ENCODE results near the gene OS9. TPM values are rescaled to one million over a fixed set of nuclear protein-coding genes. Genes with fewer than 3 reads are reported as not detected.

The OS9 gene
- total and polyA plus RNA-seq, 9 of the 15 experiments (the other 6 are each of a cell fraction or from before 2014, with no cell fraction given), result 4.6 to 105 (median 89.5) TPM

GRCh38 chr12:57693659-57694458 lies at the start of gene OS9 (continued):
- TF ChIP-seq HMGXB4 (CRISPR knock-in tag; IDR thresholded peaks at IDR 0.05) (0 out of 2 replicates have a peak, but pooled peaks have one; percentile 25), PML (IDR thresholded peaks at IDR 0.05; ENCODE audit: low read length) (peak; percentile 32; the same call in 1 of the 2 replicates), FOS (IDR thresholded peaks at IDR 0.05; ENCODE audit: extremely low read depth, insufficient read length) (peak; percentile 93), ZNF212 (CRISPR knock-in tag; IDR thresholded peaks at IDR 0.05) (no peak), MCM2 (IDR thresholded peaks at IDR 0.05; ENCODE audit: low read depth) (no peak), ZNF717 (CRISPR knock-in tag; IDR thresholded peaks at IDR 0.05) (no peak), CBFB (CRISPR knock-in tag; IDR thresholded peaks at IDR 0.05) (no peak), ZZZ3 (IDR thresholded peaks at IDR 0.05) (no peak), SREBF1 (IDR thresholded peaks at IDR 0.05; ENCODE audit: borderline replicate concordance, low read depth, low read length) (no peak), ZNF830 (CRISPR knock-in tag; IDR thresholded peaks at IDR 0.05) (no peak), POLR3A (IDR thresholded peaks at IDR 0.05; ENCODE audit: borderline replicate concordance, extremely low read depth, insufficient read depth, insufficient read length) (no peak), SNIP1 (IDR thresholded peaks at IDR 0.05; ENCODE audit: low read depth) (no peak), ZNF232 (CRISPR knock-in tag; IDR thresholded peaks at IDR 0.05) (no peak), ZNF354B (CRISPR knock-in tag; IDR thresholded peaks at IDR 0.05) (no peak), SMAD4 (CRISPR knock-in tag; conservative IDR thresholded peaks at IDR 0.05) (no peak), MEF2D (tag; conservative IDR thresholded peaks at IDR 0.05; ENCODE audit: low read depth) (0 out of 2 replicates have a peak, but pooled peaks have one; percentile 19), ATF7 (IDR thresholded peaks at IDR 0.05) (peak; percentile 76; the same call in 1 of the 2 replicates), POLR2AphosphoS2 (IDR thresholded peaks at IDR 0.05; ENCODE audit: low read length) (no peak), BRCA1 (IDR thresholded peaks at IDR 0.05) (no peak), BRCA1 (CRISPR knock-in tag; IDR thresholded peaks at IDR 0.05) (no peak), ZNF184 (CRISPR knock-in tag; IDR thresholded peaks at IDR 0.05) (no peak), DACH1 (IDR thresholded peaks at IDR 0.05; ENCODE audit: partially characterized antibody) (peak; percentile 32), ZNF408 (CRISPR knock-in tag; IDR thresholded peaks at IDR 0.05; ENCODE audit: low read depth) (no peak), CBX3 (IDR thresholded peaks at IDR 0.05; ENCODE audit: borderline replicate concordance in 1 of 2, low read length in 2 of 2) (0 out of 3 replicates have a peak, but pooled peaks of 1 of the 2 experiments have one; percentile 47)
- TF ChIP-seq, protein P1, sequence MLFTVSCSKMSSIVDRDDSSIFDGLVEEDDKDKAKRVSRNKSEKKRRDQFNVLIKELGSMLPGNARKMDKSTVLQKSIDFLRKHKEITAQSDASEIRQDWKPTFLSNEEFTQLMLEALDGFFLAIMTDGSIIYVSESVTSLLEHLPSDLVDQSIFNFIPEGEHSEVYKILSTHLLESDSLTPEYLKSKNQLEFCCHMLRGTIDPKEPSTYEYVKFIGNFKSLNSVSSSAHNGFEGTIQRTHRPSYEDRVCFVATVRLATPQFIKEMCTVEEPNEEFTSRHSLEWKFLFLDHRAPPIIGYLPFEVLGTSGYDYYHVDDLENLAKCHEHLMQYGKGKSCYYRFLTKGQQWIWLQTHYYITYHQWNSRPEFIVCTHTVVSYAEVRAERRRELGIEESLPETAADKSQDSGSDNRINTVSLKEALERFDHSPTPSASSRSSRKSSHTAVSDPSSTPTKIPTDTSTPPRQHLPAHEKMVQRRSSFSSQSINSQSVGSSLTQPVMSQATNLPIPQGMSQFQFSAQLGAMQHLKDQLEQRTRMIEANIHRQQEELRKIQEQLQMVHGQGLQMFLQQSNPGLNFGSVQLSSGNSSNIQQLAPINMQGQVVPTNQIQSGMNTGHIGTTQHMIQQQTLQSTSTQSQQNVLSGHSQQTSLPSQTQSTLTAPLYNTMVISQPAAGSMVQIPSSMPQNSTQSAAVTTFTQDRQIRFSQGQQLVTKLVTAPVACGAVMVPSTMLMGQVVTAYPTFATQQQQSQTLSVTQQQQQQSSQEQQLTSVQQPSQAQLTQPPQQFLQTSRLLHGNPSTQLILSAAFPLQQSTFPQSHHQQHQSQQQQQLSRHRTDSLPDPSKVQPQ (CRISPR knock-in tag; IDR thresholded peaks at IDR 0.05; ENCODE audit: borderline replicate concordance), result no peak
- TF ChIP-seq, protein P2, sequence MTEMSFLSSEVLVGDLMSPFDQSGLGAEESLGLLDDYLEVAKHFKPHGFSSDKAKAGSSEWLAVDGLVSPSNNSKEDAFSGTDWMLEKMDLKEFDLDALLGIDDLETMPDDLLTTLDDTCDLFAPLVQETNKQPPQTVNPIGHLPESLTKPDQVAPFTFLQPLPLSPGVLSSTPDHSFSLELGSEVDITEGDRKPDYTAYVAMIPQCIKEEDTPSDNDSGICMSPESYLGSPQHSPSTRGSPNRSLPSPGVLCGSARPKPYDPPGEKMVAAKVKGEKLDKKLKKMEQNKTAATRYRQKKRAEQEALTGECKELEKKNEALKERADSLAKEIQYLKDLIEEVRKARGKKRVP (CRISPR knock-in tag; IDR thresholded peaks at IDR 0.05), result no peak
